ENCODE data around the gene REV1. TPM values are rescaled to one million over a fixed set of nuclear protein-coding genes. Genes with fewer than 3 reads are reported as not detected.

Gene REV1
- total and polyA plus RNA-seq, 2 of the 8 experiments (the other 6 are each of a cell fraction or from before 2014, with no cell fraction given) = 16.6 to 34.3 TPM

DNA sequence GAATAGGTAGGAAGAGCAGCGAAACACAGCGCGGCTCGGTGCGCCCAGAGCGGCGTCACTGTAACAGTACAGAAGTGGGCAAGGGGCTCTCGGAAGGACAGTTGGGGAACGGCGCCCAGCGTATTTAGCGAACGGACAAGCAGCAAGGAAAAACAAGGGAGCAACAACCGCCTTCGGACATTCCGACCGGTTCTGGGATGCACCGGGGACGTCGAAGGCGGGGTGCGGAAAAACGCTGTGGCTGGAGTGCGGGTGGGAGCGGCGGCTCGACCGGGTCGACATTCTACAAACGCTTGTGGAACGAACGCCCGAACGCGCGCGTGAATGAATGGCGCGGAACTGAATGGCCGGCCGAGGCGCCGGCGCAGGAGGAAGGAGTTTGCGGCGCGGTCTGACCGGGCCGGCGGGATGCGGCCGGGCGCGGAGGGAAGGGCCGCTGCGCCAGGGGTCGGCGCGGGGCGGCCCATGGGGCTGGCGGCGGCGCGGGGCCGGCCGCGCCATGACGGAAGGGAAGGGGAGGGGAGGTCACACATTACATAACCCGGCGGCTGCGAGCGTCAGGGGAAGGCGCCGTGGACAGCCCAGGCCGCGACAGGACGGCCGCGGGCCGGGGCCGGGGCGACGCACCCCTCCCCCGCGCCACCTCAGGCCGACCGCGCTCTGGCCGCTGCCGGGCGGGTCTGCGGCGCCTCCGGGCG lies 605 bp downstream of the REV1 start (continued):
- TF ChIP-seq CREB1 (IDR thresholded peaks at IDR 0.05) (peak; percentile 81), TAF7 (optimal IDR thresholded peaks at IDR 0.05; ENCODE audit: borderline replicate concordance, low read depth, low read length) (peak; percentile 16), GTF2F1 (IDR thresholded peaks at IDR 0.05; ENCODE audit: borderline replicate concordance, low read depth, low read length) (no peak), RNF2 (IDR thresholded peaks at IDR 0.05; ENCODE audit: borderline replicate concordance, low read depth, low read length, missing control alignments, poor library complexity, severe bottlenecking) (no peak), TEAD4 (IDR thresholded peaks at IDR 0.05; ENCODE audit: low read depth, low read length) (no peak), NRF1 (IDR thresholded peaks at IDR 0.05; ENCODE audit: low read depth, low read length) (no peak)

All from H1 (cell line).